GM19238 (cell line): Measurements from ENCODE around the gene SLFN12L.
A peak's percentile ranks its signal among the peaks of the same experiment; 100 is the strongest.
"Not testable (repeated sequence)": the region's sequence is repeated elsewhere in the genome, so short reads cannot be mapped to it uniquely, and the experiment has no call there.

Experiments
- DNase-seq: peaks from one replicate; pipeline ENCODE4 v3.0.0; 2011; ENCODE audit warnings: low spot score; ENCODE audit not compliant: insufficient read length

SLFN12L gene

GRCh38 chr17:35537601-35538141 is at the start of gene SLFN12L:
SLFN12L (minus strand) TSS chr17:35537678; CDS start chr17:35522364, 15,314 bp downstream.
- DNase-seq = peak; percentile 19

- no peak for DNase-seq
Observed at GRCh38 chr17:35586569-35587073, 49.1 kb upstream of the SLFN12L start.

GRCh38 chr17:35584061-35584460 is 46.6 kb upstream of the SLFN12L start:
- no peak for DNase-seq

- DNase-seq = no peak
Observed at GRCh38 chr17:35578929-35579432, 41.5 kb upstream of the SLFN12L start.

GRCh38 chr17:35578197-35578928 is 40.9 kb upstream of the SLFN12L start, which contains the start of gene PEX12:
PEX12 (minus strand) TSS chr17:35578571; CDS start chr17:35578021, 550 bp downstream.
- DNase-seq = peak; percentile 74

GRCh38 chr17:35577830-35578196 is 40.3 kb upstream of the SLFN12L start:
- DNase-seq = no peak

- no peak for DNase-seq
Observed at GRCh38 chr17:35575759-35576158, 38.3 kb upstream of the SLFN12L start.

- DNase-seq = no peak
Observed at GRCh38 chr17:35569405-35569804, 31.9 kb upstream of the SLFN12L start.

GRCh38 chr17:35568561-35568960 is 31.1 kb upstream of the SLFN12L start:
- no peak for DNase-seq

- no peak for DNase-seq
Observed at GRCh38 chr17:35566968-35567367, 29.5 kb upstream of the SLFN12L start.

- DNase-seq = not testable (repeated sequence)
Observed at GRCh38 chr17:35563181-35563580, 25.7 kb upstream of the SLFN12L start.

- DNase-seq = no peak
Observed at GRCh38 chr17:35560703-35561102, 23.2 kb upstream of the SLFN12L start, which contains the start of gene SLFN14. SLFN14 (minus strand) TSS chr17:35560819; CDS start chr17:35558062, 2,757 bp downstream.

GRCh38 chr17:35559495-35560210 is 22.2 kb upstream of the SLFN12L start:
- no peak for DNase-seq

GRCh38 chr17:35557353-35557752 is 19.9 kb upstream of the SLFN12L start:
- DNase-seq = no peak

- DNase-seq = no peak
Observed at GRCh38 chr17:35555691-35556090, 18.2 kb upstream of the SLFN12L start.

GRCh38 chr17:35554668-35555067 is 17.2 kb upstream of the SLFN12L start:
- DNase-seq = no peak

GRCh38 chr17:35553310-35553709 is 15.8 kb upstream of the SLFN12L start:
- DNase-seq = no peak

- DNase-seq = no peak
Observed at GRCh38 chr17:35548978-35549377, 11.5 kb upstream of the SLFN12L start.

- DNase-seq = no peak
Observed at GRCh38 chr17:35548208-35548810, 10.8 kb upstream of the SLFN12L start.

- DNase-seq = no peak
Observed at GRCh38 chr17:35546487-35546886, 9.0 kb upstream of the SLFN12L start.

GRCh38 chr17:35545150-35545549 is 7.7 kb upstream of the SLFN12L start:
- DNase-seq = no peak
